ENCODE data around the gene AK5. TPM values are rescaled to one million over a fixed set of nuclear protein-coding genes. Genes with fewer than 3 reads are reported as not detected.

AK5 gene
- total RNA-seq, 1 donor from 2014 or later, result 6.9 TPM

DNA sequence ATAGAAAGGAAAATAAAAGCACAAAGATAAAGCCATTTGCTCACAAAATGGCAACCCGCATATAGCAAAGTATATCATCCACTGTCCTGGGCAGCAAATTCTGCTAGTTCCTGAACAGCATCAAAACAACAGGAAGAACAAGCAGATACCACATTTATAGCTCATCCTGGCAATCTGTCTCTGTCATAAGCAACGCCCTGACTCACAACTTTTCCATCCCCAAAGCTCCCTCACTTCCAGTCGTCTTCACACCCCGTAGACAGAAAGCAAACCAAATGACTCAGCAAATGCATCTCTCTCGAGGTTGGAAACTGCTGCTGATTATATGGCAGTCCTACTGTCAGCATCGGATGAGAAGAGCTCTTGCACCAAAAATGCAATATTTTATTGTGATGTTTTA is 65.8 kb downstream of the AK5 start:
- Histone ChIP-seq H3K9me3 (no peaks in the 10 kb centered on the region), H3K36me3 (no peaks in the 10 kb centered on the region), H3K27ac (no peak overlapping the region), H3K4me3 (no peak overlapping the region), H3K4me1 (no peaks in the 10 kb centered on the region), H3K27me3 (no peaks in the 10 kb centered on the region)
- no peak for TF ChIP-seq POLR2A (IDR thresholded peaks at IDR 0.05)
- TF ChIP-seq, protein P1, sequence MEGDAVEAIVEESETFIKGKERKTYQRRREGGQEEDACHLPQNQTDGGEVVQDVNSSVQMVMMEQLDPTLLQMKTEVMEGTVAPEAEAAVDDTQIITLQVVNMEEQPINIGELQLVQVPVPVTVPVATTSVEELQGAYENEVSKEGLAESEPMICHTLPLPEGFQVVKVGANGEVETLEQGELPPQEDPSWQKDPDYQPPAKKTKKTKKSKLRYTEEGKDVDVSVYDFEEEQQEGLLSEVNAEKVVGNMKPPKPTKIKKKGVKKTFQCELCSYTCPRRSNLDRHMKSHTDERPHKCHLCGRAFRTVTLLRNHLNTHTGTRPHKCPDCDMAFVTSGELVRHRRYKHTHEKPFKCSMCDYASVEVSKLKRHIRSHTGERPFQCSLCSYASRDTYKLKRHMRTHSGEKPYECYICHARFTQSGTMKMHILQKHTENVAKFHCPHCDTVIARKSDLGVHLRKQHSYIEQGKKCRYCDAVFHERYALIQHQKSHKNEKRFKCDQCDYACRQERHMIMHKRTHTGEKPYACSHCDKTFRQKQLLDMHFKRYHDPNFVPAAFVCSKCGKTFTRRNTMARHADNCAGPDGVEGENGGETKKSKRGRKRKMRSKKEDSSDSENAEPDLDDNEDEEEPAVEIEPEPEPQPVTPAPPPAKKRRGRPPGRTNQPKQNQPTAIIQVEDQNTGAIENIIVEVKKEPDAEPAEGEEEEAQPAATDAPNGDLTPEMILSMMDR (IDR thresholded peaks at IDR 0.05), result no peak
- TF ChIP-seq POLR2AphosphoS5 (IDR thresholded peaks at IDR 0.05; ENCODE audit: insufficient read depth in 1 of 2, low read depth in 1 of 2), result no peak
- intact Hi-C loops (cut with DNase I), result no loop called here
- DNase-seq (ENCODE audit: extremely low spot score in 2 of 2), result no peak

DNA sequence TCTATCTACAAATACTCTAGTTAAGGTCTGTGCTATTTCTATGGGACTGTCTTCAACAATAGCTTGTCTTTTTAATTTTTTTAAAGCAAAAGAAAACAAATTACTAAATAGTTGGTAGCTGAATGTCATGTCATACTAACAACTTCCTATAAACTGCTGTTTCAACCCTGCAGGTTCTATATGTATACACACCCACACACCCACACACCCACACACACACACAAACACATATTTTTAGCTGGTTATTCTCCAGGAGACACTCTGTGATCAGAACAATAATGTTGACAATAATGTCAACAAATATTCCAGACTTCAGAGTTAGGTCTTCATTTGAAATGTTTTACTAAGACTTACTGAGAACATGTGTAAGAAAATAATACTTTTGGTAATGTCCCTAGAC is 66.7 kb downstream of the AK5 start:
- TF ChIP-seq, protein P1 (IDR thresholded peaks at IDR 0.05), result no peak
- TF ChIP-seq POLR2AphosphoS5 (IDR thresholded peaks at IDR 0.05; ENCODE audit: insufficient read depth in 1 of 2, low read depth in 1 of 2), result no peak
- no peak for TF ChIP-seq POLR2A (IDR thresholded peaks at IDR 0.05)
- no peak overlapping the region for H3K4me3 ChIP-seq
- H3K9me3 ChIP-seq, result no peaks in the 10 kb centered on the region
- no peaks in the 10 kb centered on the region for H3K27me3 ChIP-seq
- no peak overlapping the region for H3K27ac ChIP-seq
- H3K36me3 ChIP-seq, result no peaks in the 10 kb centered on the region
- intact Hi-C loops (cut with DNase I), result no loop called here
- DNase-seq (ENCODE audit: extremely low spot score in 2 of 2), result no peak
- no peaks in the 10 kb centered on the region for H3K4me1 ChIP-seq

DNA sequence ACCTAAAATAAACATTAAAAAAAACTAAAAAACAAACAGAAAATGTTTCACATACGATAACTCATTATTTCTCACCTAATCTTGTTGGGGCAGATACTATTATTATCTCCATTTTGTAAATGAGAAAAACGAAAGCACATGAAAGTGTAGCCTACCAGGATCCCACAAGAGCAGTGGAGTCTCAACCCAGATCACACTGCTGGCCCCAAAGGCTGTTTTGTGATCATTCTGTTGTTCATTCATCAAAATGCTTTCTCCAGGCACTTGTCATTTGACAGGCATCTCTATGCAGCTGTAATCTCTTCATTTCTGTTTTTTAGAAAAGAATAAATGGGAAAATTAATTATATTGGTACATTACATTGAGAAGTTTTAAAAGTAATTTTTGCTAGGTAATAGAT is 67.5 kb downstream of the AK5 start:
- Histone ChIP-seq H3K9me3 (no peaks in the 10 kb centered on the region), H3K4me1 (no peaks in the 10 kb centered on the region), H3K4me3 (no peak overlapping the region), H3K36me3 (no peaks in the 10 kb centered on the region), H3K27ac (no peak overlapping the region), H3K27me3 (no peaks in the 10 kb centered on the region)
- TF ChIP-seq POLR2AphosphoS5 (IDR thresholded peaks at IDR 0.05; ENCODE audit: insufficient read depth in 1 of 2, low read depth in 1 of 2) (no peak), POLR2A (IDR thresholded peaks at IDR 0.05) (no peak)
- TF ChIP-seq, protein P1 (IDR thresholded peaks at IDR 0.05), result no peak
- intact Hi-C loops (cut with DNase I), result no loop called here
- DNase-seq (ENCODE audit: extremely low spot score in 2 of 2), result no peak

DNA sequence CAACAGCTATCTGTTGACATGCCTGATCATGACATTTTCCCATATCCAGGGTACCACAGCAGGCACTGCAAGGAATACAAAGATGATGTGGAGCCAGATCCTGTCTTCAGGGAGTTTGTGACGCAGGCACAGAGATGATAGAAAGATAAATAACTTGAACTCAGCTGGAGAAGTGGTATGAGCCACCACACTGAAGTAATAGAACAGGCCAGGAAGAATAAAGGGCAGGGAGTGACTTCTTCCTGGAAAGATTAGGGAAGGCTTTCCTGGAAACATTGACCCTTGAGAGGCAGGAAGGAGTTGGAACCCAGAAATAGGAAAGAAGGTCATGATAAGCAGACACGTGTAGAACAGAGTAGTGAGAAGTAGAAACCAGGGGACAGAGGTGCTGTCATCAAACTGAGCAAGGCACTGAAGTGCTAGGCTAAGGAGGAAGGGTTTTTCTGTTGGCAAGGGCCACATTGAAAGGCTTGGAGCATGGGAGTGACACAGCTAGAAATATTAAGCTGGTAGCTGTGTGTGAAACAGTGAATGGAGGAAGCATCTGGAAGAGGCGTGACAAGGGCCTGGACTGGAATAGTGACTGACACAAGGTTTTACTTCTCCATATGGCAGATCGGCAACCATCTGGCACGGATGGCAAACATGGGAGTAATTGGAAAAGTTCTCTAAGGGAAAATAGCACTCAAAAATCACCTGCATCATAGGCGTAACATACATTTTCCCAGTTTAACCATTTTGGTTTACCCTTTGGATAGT is 68.4 kb downstream of the AK5 start:
- intact Hi-C loops (cut with DNase I), result no loop called here
- Histone ChIP-seq H3K27ac (no peak overlapping the region), H3K9me3 (no peaks in the 10 kb centered on the region), H3K4me1 (no peaks in the 10 kb centered on the region), H3K27me3 (no peaks in the 10 kb centered on the region), H3K4me3 (no peak overlapping the region), H3K36me3 (no peaks in the 10 kb centered on the region)
- no peak for DNase-seq (ENCODE audit: extremely low spot score in 2 of 2)
- TF ChIP-seq, protein P1 (IDR thresholded peaks at IDR 0.05), result no peak
- TF ChIP-seq POLR2A (IDR thresholded peaks at IDR 0.05), result no peak
- no peak for TF ChIP-seq POLR2AphosphoS5 (IDR thresholded peaks at IDR 0.05; ENCODE audit: insufficient read depth in 1 of 2, low read depth in 1 of 2)

DNA sequence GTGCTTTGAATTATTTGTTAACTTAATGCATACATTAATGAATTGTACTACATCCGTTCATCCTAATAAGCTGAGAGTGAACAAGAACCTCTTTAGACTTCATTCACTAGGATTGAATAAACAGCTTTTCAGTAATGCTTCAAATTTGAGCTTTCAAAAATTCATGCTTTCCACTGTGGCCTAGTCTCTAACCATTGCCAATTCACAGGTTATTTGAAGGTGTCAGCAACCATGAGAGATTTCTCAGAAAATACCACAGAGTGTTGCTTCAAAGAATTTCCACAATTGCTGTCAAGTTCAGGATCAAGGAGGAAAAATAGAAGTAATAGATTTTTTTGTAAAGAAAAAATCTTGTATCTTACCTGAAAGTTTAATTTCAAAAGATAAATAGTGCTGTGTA is 72.7 kb downstream of the AK5 start:
- TF ChIP-seq, protein P1 (IDR thresholded peaks at IDR 0.05), result no peak

More for the DNA sequence above, 72.7 kb downstream of the AK5 start:
- no peak for DNase-seq (ENCODE audit: extremely low spot score in 2 of 2)
- Histone ChIP-seq H3K9me3 (no peaks in the 10 kb centered on the region), H3K36me3 (no peaks in the 10 kb centered on the region), H3K27me3 (no peaks in the 10 kb centered on the region), H3K4me3 (no peak overlapping the region), H3K4me1 (no peaks in the 10 kb centered on the region), H3K27ac (no peak overlapping the region)
- intact Hi-C loops (cut with DNase I), result no loop called here

All from vagina (tissue), 2 donors.